ENCODE measurements around the gene EHMT1. TPM values are rescaled to one million over a fixed set of nuclear protein-coding genes. Genes with fewer than 3 reads are reported as not detected.

EHMT1 gene
- polyA plus RNA-seq, 1 donor: 78.7 TPM

GRCh38 chr9:137784641-137785513, 166.1 kb downstream of the EHMT1 start:
- no peak for DNase-seq

GRCh38 chr9:137785704-137786161, 166.9 kb downstream of the EHMT1 start:
- no peak for DNase-seq

- no peak for DNase-seq
These were observed 167.7 kb downstream of the EHMT1 start for GRCh38 chr9:137786511-137786920.

GRCh38 chr9:137787381-137787780, 168.6 kb downstream of the EHMT1 start:
- DNase-seq: no peak

- DNase-seq: no peak
These were observed 169.1 kb downstream of the EHMT1 start for GRCh38 chr9:137787786-137788505.

- no peak for DNase-seq
These were observed 169.9 kb downstream of the EHMT1 start for GRCh38 chr9:137788561-137789294.

GRCh38 chr9:137789295-137789895, 170.6 kb downstream of the EHMT1 start:
- DNase-seq: no peak

GRCh38 chr9:137791947-137792346, 173.1 kb downstream of the EHMT1 start:
- DNase-seq: no peak

- no peak for DNase-seq
These were observed 174.5 kb downstream of the EHMT1 start for GRCh38 chr9:137793196-137793841.

- no peak for DNase-seq
These were observed 176.4 kb downstream of the EHMT1 start for GRCh38 chr9:137795156-137795666.

GRCh38 chr9:137797206-137798120, 178.7 kb downstream of the EHMT1 start:
- no peak for DNase-seq

GRCh38 chr9:137798142-137798541, 179.3 kb downstream of the EHMT1 start:
- no peak for DNase-seq

GRCh38 chr9:137798901-137799629, 180.3 kb downstream of the EHMT1 start:
- no peak for DNase-seq

GRCh38 chr9:137799630-137799983, 180.8 kb downstream of the EHMT1 start:
- DNase-seq: no peak

GRCh38 chr9:137800196-137801022, 181.6 kb downstream of the EHMT1 start:
- no peak for DNase-seq

- DNase-seq: no peak
These were observed 182.2 kb downstream of the EHMT1 start for GRCh38 chr9:137801023-137801319.

- DNase-seq: no peak
These were observed 183.2 kb downstream of the EHMT1 start for GRCh38 chr9:137802021-137802420.

GRCh38 chr9:137802521-137803243, 183.9 kb downstream of the EHMT1 start:
- no peak for DNase-seq
